ENCODE results near the gene PRDX2.

GRCh38 chr19:12821761-12822160 lies 20.2 kb upstream of the PRDX2 start:
- TF ChIP-seq ARNTL (CRISPR knock-in tag; IDR thresholded peaks at IDR 0.05; ENCODE audit: borderline replicate concordance, low read depth): no peak
- no peak for TF ChIP-seq ESRRG (CRISPR knock-in tag; IDR thresholded peaks at IDR 0.05)
- no peak for TF ChIP-seq ZNF8 (CRISPR knock-in tag; IDR thresholded peaks at IDR 0.05)

All from SK-N-SH treated with all-trans-retinoic acid at 6 μM for 48 hours (cell line).